Adrenal gland (tissue), 12 donors: ENCODE measurements around the gene APCDD1. TPM values are rescaled to one million over a fixed set of nuclear protein-coding genes. Genes with fewer than 3 reads are reported as not detected.

Experiments used
- DNase-seq, 7 donors: peaks; one replicate each; pipeline ENCODE4 v3.0.0-alpha.2; 2019 to 2020
- H3K27ac ChIP-seq, 5 donors: fragments of 200-600 bp; sonication (generic) in 4 of 5; 1 replicate in 3 of 5; 2 replicates in 2 of 5; pipeline versions ENCODE4 v1.5.1 to v1.8.0; 2016 to 2020; ENCODE audit warnings: mild to moderate bottlenecking in 1 of 5
- H3K27me3 ChIP-seq: fragments of 200-600 bp; 2 replicates; pipeline ENCODE4 v1.8.0; 2021
- H3K36me3 ChIP-seq, 2 donors: fragments of 200-600 bp; replicated peaks in 1 of 2; 1 replicate in 1 of 2; 2 replicates in 1 of 2; pipeline versions ENCODE4 v1.5.1 to v1.8.0; 2018 to 2022
- H3K4me1 ChIP-seq, 2 donors: fragments of 200-600 bp; replicated peaks in 1 of 2; 1 replicate in 1 of 2; 2 replicates in 1 of 2; pipeline versions ENCODE4 v1.5.1 to v1.8.0; 2018 to 2021
- H3K4me3 ChIP-seq, 4 donors: fragments of 200-600 bp; sonication (generic) in 3 of 4; one replicate each; pipeline ENCODE4 v1.5.1; 2016 to 2018
- H3K9me3 ChIP-seq, 3 donors: fragments of 200-600 bp; sonication (generic) in 1 of 3; replicated peaks in 1 of 3; 1 replicate in 2 of 3; 2 replicates in 1 of 3; pipeline versions ENCODE4 v1.5.1 to v1.8.0; 2016 to 2021
- CTCF ChIP-seq, 6 experiments: fragments of 450-650 bp in 4 of 6; fragments of 200-600 bp in 2 of 6; sonication (generic) in 1 of 6; IDR thresholded peaks; 1 replicate in 5 of 6; 2 replicates in 1 of 6; pipeline versions ENCODE4 v1.5.1 to v1.8.0; 2016 to 2021; ENCODE audit warnings: antibody characterized with exemption in 6 of 6, mild to moderate bottlenecking in 2 of 6, moderate library complexity in 1 of 6
- POLR2A ChIP-seq, 2 donors: fragments of 450-650 bp; IDR thresholded peaks; one replicate each; pipeline ENCODE4 v1.6.1; 2017; ENCODE audit warnings: antibody characterized with exemption in 2 of 2, mild to moderate bottlenecking in 2 of 2, moderate library complexity in 1 of 2
- WGBS, 4 donors: extraction: QIAGEN DNeasy Blood & Tissue Kit in 2 of 4; methylation state at CpG; one replicate each; pipeline versions ENCODE4 v1.1.5 to v1.1.7; 2013 to 2017; 5-methylcytosine and 5-hydroxymethylcytosine counted together
- intact Hi-C, 2 donors: fragments of 100-400 bp; cut with DNase I; formaldehyde crosslinking; loops; one replicate each; pipeline versions ENCODE4 v1.14.1 to v1.15.0; 2022 to 2023
- polyA plus RNA-seq, 3 donors: library from polyadenylated mRNA; stranded (reverse); fragments of 200-250 nt in 2 of 3; fragments of 350-450 nt in 1 of 3; fragmentation: Illumina TruSeq in 1 of 3; extraction: RNeasy Lipid Tissue Mini Kit (QIAGEN cat#74804) in 1 of 3; gene quantifications; one replicate each; pipeline ENCODE4 v1.2.3, GENCODE V29; 2013 to 2014
- total RNA-seq, 9 donors: library from RNA; depleted of rRNA in 4 of 9; stranded (reverse); fragments of >200 nt in 4 of 9; fragments of 120-200 nt in 1 of 9; fragmentation: NEBNext Ultra II Directional in 1 of 9; extraction: Animal tissue kit (Norgen Biotek cat#: 25700) in 1 of 9; gene quantifications; one replicate each; pipeline versions ENCODE4 v1.1.0 to v1.2.4, GENCODE V29; 2013 to 2023
- donor health status: healthy with polysubstance abuse.
- donor health status: Bipolar disorder and iron deficiency.
- donor health status: DM: yes; HTN: yes; CAD: no.
- donor health status: DM: no; HTN: no; CAD: no.
- donor health status: DM: no; HTN: no; CAD: no.
- donor health status: DM: yes; HTN: yes; CAD: no.

APCDD1 gene
- total and polyA plus RNA-seq, 12 donors = 7.1 to 62.2 (median 21.9) TPM

DNA sequence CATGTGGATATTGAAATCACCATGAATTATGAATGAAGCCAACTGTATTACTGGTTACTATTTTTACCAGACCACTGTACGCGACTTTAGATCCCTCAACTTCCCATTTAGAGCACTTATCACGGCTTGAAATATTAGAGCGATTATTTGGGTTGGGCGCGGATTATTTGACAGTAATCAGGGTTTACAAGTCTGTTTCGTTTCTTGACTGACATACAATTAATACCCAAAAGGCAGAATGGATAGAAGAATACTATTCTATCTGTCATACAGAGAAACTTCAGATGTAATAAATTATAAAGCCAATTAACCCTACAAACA is 70.9 kb downstream of the APCDD1 start:
- TF ChIP-seq POLR2A (IDR thresholded peaks at IDR 0.05) (no peak), CTCF (IDR thresholded peaks at IDR 0.05) (no peak)
- peaks cover 6 to 44% of the 10 kb centered on the region in 2 donors for H3K4me1 ChIP-seq
- no peaks in the 10 kb centered on the region for H3K27me3 ChIP-seq
- H3K9me3 ChIP-seq = no peaks in the 10 kb centered on the region
- DNase-seq = no peak
- intact Hi-C loops = no loop called here
- 47 to 54% (median 51%) methylated on average over 7 of the region's 7 CpGs for WGBS, 4 donors
- no peaks in the 10 kb centered on the region for H3K36me3 ChIP-seq
- H3K27ac ChIP-seq = peak overlapping the region in 3 of 5 donors; percentile 80 to 97 (median 95)
- H3K4me3 ChIP-seq = peak overlapping the region in 2 of 4 donors; percentile 87 to 90

DNA sequence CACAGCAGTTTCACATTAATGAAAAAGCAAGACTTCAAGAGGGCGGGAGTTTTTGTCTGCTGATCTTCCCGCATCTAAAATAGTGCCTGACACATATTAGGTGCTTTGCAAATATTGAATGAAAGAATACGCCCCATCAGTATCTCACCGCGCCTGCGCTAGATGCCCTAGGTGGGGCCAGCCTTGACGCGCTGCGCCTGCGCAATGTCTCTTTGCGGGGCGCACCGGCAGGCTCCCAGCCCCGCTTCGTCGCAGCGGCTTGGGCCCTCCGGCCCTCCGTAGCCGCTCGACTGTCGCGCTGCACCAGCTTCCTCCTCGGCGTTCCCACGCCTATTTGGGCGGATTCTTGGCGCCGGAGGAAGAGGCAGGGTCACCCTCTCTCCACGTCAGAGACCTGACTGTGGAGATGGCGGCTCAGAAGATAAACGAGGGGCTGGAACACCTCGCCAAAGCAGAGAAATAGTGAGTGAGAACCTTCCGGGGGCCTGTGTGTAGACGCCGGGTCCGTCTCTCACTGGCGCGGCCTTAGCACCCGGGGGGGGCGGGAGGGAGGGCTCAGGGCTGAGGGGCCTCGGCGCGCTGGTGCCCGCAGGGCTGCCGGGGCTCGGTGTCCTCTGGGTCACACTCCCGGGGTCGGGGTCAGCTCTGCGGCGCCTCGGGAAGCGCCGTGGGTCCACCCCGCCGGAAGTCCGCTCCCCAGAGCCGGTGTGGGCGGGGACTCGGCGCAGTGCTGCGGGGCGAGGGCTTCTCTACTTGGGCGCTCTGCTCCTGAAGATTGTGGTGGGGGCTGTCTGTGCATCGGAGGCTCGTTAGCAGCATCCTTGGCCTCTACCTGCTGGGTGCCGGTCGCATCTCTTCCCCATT is 71.5 kb downstream of the APCDD1 start, which contains the start of gene NAPG:
Gene NAPG, plus strand, starts transcription at position 331 of the 864 bp plus-strand sequence. Its CDS starts 76 bp downstream, at position 407.
- Histone ChIP-seq H3K36me3 (no peaks in the 10 kb centered on the region), H3K4me3 (peak within 1 kb of the TSS; percentile 19 to 90 (median 78)), H3K27ac (peak within 1 kb of the TSS in 4 of 5 donors; percentile 80 to 97 (median 92)), H3K27me3 (no peaks in the 10 kb centered on the region), H3K9me3 (no peaks in the 10 kb centered on the region), H3K4me1 (peaks cover 12 to 50% of the 10 kb centered on the region in 2 donors)
- 0 to 1% (median 0%) methylated on average over 27 to 68 of the region's 68 CpGs for WGBS, 4 donors
- TF ChIP-seq CTCF (IDR thresholded peaks at IDR 0.05) = no peak
- peak in 1 of 2 donors; percentile 66 for TF ChIP-seq POLR2A (IDR thresholded peaks at IDR 0.05)
- intact Hi-C loops = no loop called here
- DNase-seq = peak; percentile 89 to 93 (median 92)

- no peak for TF ChIP-seq CTCF (IDR thresholded peaks at IDR 0.05)
- no peak for TF ChIP-seq POLR2A (IDR thresholded peaks at IDR 0.05)
These were observed 72.1 kb downstream of the APCDD1 start for GRCh38 chr18:10526561-10526949.

DNA sequence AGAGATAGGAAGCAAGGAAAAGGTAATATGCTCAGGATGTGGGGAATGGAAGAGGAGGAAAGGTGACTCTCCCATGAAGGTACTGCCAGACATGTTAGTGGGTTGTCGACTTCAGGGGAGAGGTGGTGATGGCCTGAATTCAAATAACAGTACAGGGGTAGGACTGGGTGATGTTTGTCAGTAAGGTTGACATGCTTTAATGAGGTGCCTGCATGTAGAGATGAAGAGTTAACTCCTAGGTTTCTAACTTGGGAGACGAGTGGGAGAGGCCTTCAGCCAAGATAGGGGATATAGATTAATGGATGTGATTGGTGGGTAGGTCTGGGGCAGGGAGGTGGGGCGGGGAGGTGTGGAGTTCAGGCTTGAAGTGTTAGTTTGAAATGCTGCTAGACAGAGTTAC is 74.0 kb downstream of the APCDD1 start:
- intact Hi-C loops = no loop called here
- H3K9me3 ChIP-seq = no peaks in the 10 kb centered on the region
- no peaks in the 10 kb centered on the region for H3K27me3 ChIP-seq
- H3K27ac ChIP-seq = peak overlapping the region in 1 of 5 donors; percentile 37
- TF ChIP-seq POLR2A (IDR thresholded peaks at IDR 0.05) = no peak
- no peak for TF ChIP-seq CTCF (IDR thresholded peaks at IDR 0.05)
- 58 to 86% (median 73%) methylated on average over 3 of the region's 3 CpGs for WGBS, 4 donors
- DNase-seq = no peak
- no peak overlapping the region for H3K4me3 ChIP-seq
- no peaks in the 10 kb centered on the region for H3K36me3 ChIP-seq
- H3K4me1 ChIP-seq = peaks cover 15 to 53% of the 10 kb centered on the region in 2 donors

More at GRCh38 chr18:10526561-10526949, 72.1 kb downstream of the APCDD1 start:
- Histone ChIP-seq H3K4me1 (peaks cover 15 to 53% of the 10 kb centered on the region in 2 donors), H3K4me3 (peak overlapping the region; percentile 17 to 90 (median 78)), H3K27ac (peak overlapping the region in 4 of 5 donors; percentile 80 to 97 (median 92)), H3K36me3 (no peaks in the 10 kb centered on the region), H3K9me3 (no peaks in the 10 kb centered on the region), H3K27me3 (no peaks in the 10 kb centered on the region)
- peak in 1 of 7 donors; percentile 49 for DNase-seq
- intact Hi-C loops = no loop called here
- 2 to 10% (median 5%) methylated on average over 10 to 11 of the region's 11 CpGs for WGBS, 4 donors
